ENCODE results near the gene SLC17A7.

DNA sequence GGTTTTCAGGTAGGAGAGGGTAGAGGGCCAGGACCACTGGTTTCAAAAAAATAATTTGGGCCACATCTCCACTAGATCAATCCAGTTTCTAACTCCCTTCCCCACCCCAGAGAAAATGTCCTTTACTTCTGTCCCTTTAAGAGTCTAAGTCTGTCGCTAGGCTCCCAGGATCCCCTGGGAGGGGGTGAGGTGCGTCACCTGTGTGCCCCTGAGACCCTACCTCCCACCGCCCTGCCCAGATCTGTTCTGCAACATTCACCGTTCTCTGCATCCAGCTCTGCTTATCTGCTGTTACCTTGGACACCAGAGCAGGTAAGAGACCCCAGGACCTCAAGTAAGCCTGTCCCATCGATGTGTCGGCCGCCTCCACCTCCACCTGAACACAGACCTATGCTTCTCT is 16.1 kb downstream of the SLC17A7 start, which contains the start of gene GFY:
- TF ChIP-seq, protein P1, sequence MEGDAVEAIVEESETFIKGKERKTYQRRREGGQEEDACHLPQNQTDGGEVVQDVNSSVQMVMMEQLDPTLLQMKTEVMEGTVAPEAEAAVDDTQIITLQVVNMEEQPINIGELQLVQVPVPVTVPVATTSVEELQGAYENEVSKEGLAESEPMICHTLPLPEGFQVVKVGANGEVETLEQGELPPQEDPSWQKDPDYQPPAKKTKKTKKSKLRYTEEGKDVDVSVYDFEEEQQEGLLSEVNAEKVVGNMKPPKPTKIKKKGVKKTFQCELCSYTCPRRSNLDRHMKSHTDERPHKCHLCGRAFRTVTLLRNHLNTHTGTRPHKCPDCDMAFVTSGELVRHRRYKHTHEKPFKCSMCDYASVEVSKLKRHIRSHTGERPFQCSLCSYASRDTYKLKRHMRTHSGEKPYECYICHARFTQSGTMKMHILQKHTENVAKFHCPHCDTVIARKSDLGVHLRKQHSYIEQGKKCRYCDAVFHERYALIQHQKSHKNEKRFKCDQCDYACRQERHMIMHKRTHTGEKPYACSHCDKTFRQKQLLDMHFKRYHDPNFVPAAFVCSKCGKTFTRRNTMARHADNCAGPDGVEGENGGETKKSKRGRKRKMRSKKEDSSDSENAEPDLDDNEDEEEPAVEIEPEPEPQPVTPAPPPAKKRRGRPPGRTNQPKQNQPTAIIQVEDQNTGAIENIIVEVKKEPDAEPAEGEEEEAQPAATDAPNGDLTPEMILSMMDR (IDR thresholded peaks at IDR 0.05; ENCODE audit: control extremely low read depth in 1 of 3, insufficient read depth in 1 of 3, low read depth in 1 of 3, low read length in 3 of 3) = no peak
- TF ChIP-seq CREB1 (IDR thresholded peaks at IDR 0.05) (no peak), GTF2F1 (IDR thresholded peaks at IDR 0.05; ENCODE audit: borderline replicate concordance, low read depth, low read length) (no peak), FOSL1 (IDR thresholded peaks at IDR 0.05; ENCODE audit: insufficient read depth, low read depth, low read length) (no peak)
